ENCODE results near the gene UMODL1. TPM values are rescaled to one million over a fixed set of nuclear protein-coding genes. Genes with fewer than 3 reads are reported as not detected.
"Not testable (repeated sequence)": the region's sequence is repeated elsewhere in the genome, so short reads cannot be mapped to it uniquely, and the experiment has no call there.

UMODL1 gene
- total and polyA plus RNA-seq, 8 donors = 0.10 to 0.69 (median 0.48) TPM; not detected in 1

- ATAC-seq (no peak), DNase-seq (no peak)
These were observed 41.1 kb downstream of the UMODL1 start for GRCh38 chr21:42112238-42112637.

GRCh38 chr21:42112857-42113256 is 41.7 kb downstream of the UMODL1 start:
- TF ChIP-seq CTCF (IDR thresholded peaks at IDR 0.05) = no peak
- H3K27ac ChIP-seq = no peak overlapping the region

More at GRCh38 chr21:42112238-42112637, 41.1 kb downstream of the UMODL1 start:
- intact Hi-C loops (cut with DNase I) = no loop called here
- Histone ChIP-seq H3K4me3 (no peak overlapping the region), H3K9me3 (no peaks in the 10 kb centered on the region), H3K36me3 (no peaks in the 10 kb centered on the region), H3K27ac (no peak overlapping the region), H3K27me3 (no peaks in the 10 kb centered on the region), H3K4me1 (peaks cover 0 to 8% of the 10 kb centered on the region in 2 donors)
- no peak for TF ChIP-seq CTCF (IDR thresholded peaks at IDR 0.05)

GRCh38 chr21:42113926-42114409 is 42.9 kb downstream of the UMODL1 start:
- Histone ChIP-seq H3K27ac (no peak overlapping the region), H3K4me1 (peaks cover 0 to 24% of the 10 kb centered on the region in 2 donors), H3K27me3 (peaks cover 5 to 15% of the 10 kb centered on the region in 2 donors), H3K36me3 (no peaks in the 10 kb centered on the region), H3K4me3 (no peak overlapping the region), H3K9me3 (no peaks in the 10 kb centered on the region)
- DNase-seq (no peak), ATAC-seq (no peak)
- TF ChIP-seq CTCF (IDR thresholded peaks at IDR 0.05) = no peak
- intact Hi-C loops (cut with DNase I) = no loop called here

More at GRCh38 chr21:42112857-42113256, 41.7 kb downstream of the UMODL1 start:
- Histone ChIP-seq H3K4me1 (peaks cover 0 to 14% of the 10 kb centered on the region in 2 donors), H3K9me3 (no peaks in the 10 kb centered on the region), H3K4me3 (no peak overlapping the region), H3K36me3 (no peaks in the 10 kb centered on the region), H3K27me3 (peaks cover 0 to 4% of the 10 kb centered on the region in 2 donors)
- intact Hi-C loops (cut with DNase I) = no loop called here
- DNase-seq = peak in 2 of 4 donors; percentile 39 to 67
- ATAC-seq = no peak

- ATAC-seq (no peak), DNase-seq (no peak)
- Histone ChIP-seq H3K27me3 (peaks cover 5 to 22% of the 10 kb centered on the region in 2 donors), H3K4me3 (no peak overlapping the region), H3K27ac (no peak overlapping the region), H3K9me3 (no peaks in the 10 kb centered on the region), H3K4me1 (peaks cover 0 to 28% of the 10 kb centered on the region in 2 donors), H3K36me3 (no peaks in the 10 kb centered on the region)
- TF ChIP-seq CTCF (IDR thresholded peaks at IDR 0.05) = no peak
- intact Hi-C loops (cut with DNase I) = no loop called here
These were observed 43.5 kb downstream of the UMODL1 start for GRCh38 chr21:42114646-42115045.

GRCh38 chr21:42115136-42115683 is 44.1 kb downstream of the UMODL1 start:
- no peaks in the 10 kb centered on the region for H3K36me3 ChIP-seq
- H3K4me3 ChIP-seq = no peak overlapping the region
- peaks cover 0 to 28% of the 10 kb centered on the region in 2 donors for H3K4me1 ChIP-seq
- no peaks in the 10 kb centered on the region for H3K9me3 ChIP-seq
- peaks cover 5 to 27% of the 10 kb centered on the region in 2 donors for H3K27me3 ChIP-seq
- DNase-seq = no peak
- no peak for ATAC-seq
- intact Hi-C loops (cut with DNase I) = no loop called here
- H3K27ac ChIP-seq = no peak overlapping the region
- TF ChIP-seq CTCF (IDR thresholded peaks at IDR 0.05) = no peak

- peaks cover 0 to 37% of the 10 kb centered on the region in 2 donors for H3K4me1 ChIP-seq
- H3K27me3 ChIP-seq = peaks cover 5 to 41% of the 10 kb centered on the region in 2 donors
- H3K4me3 ChIP-seq, H3K9me3 ChIP-seq, H3K27ac ChIP-seq, H3K36me3 ChIP-seq, ATAC-seq, DNase-seq: not testable (repeated sequence)
- intact Hi-C loops (cut with DNase I) = loop anchor here in 1 of 2 donors (2.0 kb wide), 1 partner anchor 300 kb away; no protein-coding TSS in a partner anchor
These were observed 45.4 kb downstream of the UMODL1 start for GRCh38 chr21:42116551-42116950.
